Spleen (tissue), 11 donors: ENCODE measurements around the gene EIF4A2. TPM values are rescaled to one million over a fixed set of nuclear protein-coding genes. Genes with fewer than 3 reads are reported as not detected.
"Not testable (repeated sequence)": the region's sequence is repeated elsewhere in the genome, so short reads cannot be mapped to it uniquely, and the experiment has no call there.

ENCODE experiments used
- DNase-seq: peaks from one replicate; pipeline ENCODE4 v3.0.0-alpha.2; 2020
- H3K27ac ChIP-seq, 8 donors: fragments of 200-600 bp; sonication (generic) in 7 of 8; 1 replicate in 4 of 8; 2 replicates in 4 of 8; pipeline versions ENCODE4 v1.5.0 to v1.8.0; 2016 to 2021; ENCODE audit warnings: inconsistent platforms in 4 of 8, mild to moderate bottlenecking in 4 of 8, moderate library complexity in 1 of 8
- H3K27me3 ChIP-seq, 7 donors: fragments of 200-600 bp; sonication (generic) in 6 of 7; replicated peaks in 1 of 7; 1 replicate in 4 of 7; 2 replicates in 3 of 7; pipeline versions ENCODE4 v1.5.0 to v1.8.0; 2016 to 2021; ENCODE audit warnings: inconsistent platforms in 3 of 7, mild to moderate bottlenecking in 1 of 7
- H3K36me3 ChIP-seq, 6 donors: fragments of 200-600 bp; sonication (generic) in 5 of 6; 1 replicate in 4 of 6; 2 replicates in 2 of 6; pipeline versions ENCODE4 v1.5.0 to v1.8.0; 2016 to 2021; ENCODE audit warnings: inconsistent platforms in 2 of 6
- H3K4me1 ChIP-seq, 6 donors: fragments of 200-600 bp; sonication (generic) in 5 of 6; 1 replicate in 3 of 6; 2 replicates in 3 of 6; pipeline versions ENCODE4 v1.5.0 to v1.8.0; 2016 to 2021; ENCODE audit warnings: inconsistent platforms in 3 of 6
- H3K4me3 ChIP-seq, 8 donors: fragments of 200-600 bp; sonication (generic) in 7 of 8; 1 replicate in 4 of 8; 2 replicates in 4 of 8; pipeline versions ENCODE4 v1.5.0 to v1.8.0; 2016 to 2021; ENCODE audit warnings: inconsistent platforms in 4 of 8, mild to moderate bottlenecking in 4 of 8, moderate library complexity in 2 of 8
- H3K9me3 ChIP-seq, 8 donors: fragments of 200-600 bp; sonication (generic) in 7 of 8; 1 replicate in 4 of 8; 2 replicates in 4 of 8; pipeline versions ENCODE4 v1.5.0 to v1.8.0; 2016 to 2021; ENCODE audit warnings: inconsistent platforms in 4 of 8
- CTCF ChIP-seq, 11 experiments: fragments of 200-600 bp in 7 of 11; fragments of 450-650 bp in 4 of 11; sonication (generic) in 4 of 11; IDR thresholded peaks in 8 of 11; conservative IDR thresholded peaks in 3 of 11; 1 replicate in 7 of 11; 2 replicates in 4 of 11; pipeline versions ENCODE4 v1.4.0 to v1.8.0; 2016 to 2021; ENCODE audit warnings: antibody characterized with exemption in 11 of 11, inconsistent platforms in 4 of 11, mild to moderate bottlenecking in 1 of 11
- POLR2A ChIP-seq, 3 donors: fragments of 450-650 bp; IDR thresholded peaks; one replicate each; pipeline ENCODE4 v1.5.1; 2017; ENCODE audit warnings: antibody characterized with exemption in 3 of 3, mild to moderate bottlenecking in 1 of 3
- POLR2AphosphoS5 ChIP-seq, 3 donors: sonication (generic); formaldehyde crosslinking; IDR thresholded peaks; one replicate each; pipeline ENCODE4 v1.5.1; 2017; ENCODE audit warnings: antibody characterized with exemption in 3 of 3
- WGBS, 5 donors: extraction: QIAGEN DNeasy Blood & Tissue Kit in 3 of 5; methylation state at CpG; one replicate each; pipeline versions ENCODE4 v1.1.5 to v1.1.7; 2013 to 2018; 5-methylcytosine and 5-hydroxymethylcytosine counted together
- intact Hi-C: fragments of 100-400 bp; cut with DNase I; formaldehyde crosslinking; loops from one replicate; pipeline ENCODE4 v1.15.0; 2023; ENCODE audit warnings: low total_unique reads
- polyA plus RNA-seq, 3 donors: library from polyadenylated mRNA; stranded (reverse); fragments of 200-250 nt; gene quantifications; one replicate each; pipeline ENCODE4 v1.2.1, GENCODE V29; 2013
- total RNA-seq, 7 donors: library from RNA; depleted of rRNA in 3 of 7; stranded (reverse); fragments of >200 nt in 3 of 7; fragmentation: NEBNext Ultra II Directional in 4 of 7; extraction: Animal tissue kit (Norgen Biotek cat#: 25700) in 4 of 7; gene quantifications; one replicate each; pipeline versions ENCODE4 v1.1.0 to v1.2.1, GENCODE V29; 2016 to 2021
- donor health status: healthy with polysubstance abuse.
- donor health status: DM: no; HTN: no; CAD: no; lungs with moderate emphysema.
- donor health status: DM: no; HTN: no; CAD: no.
- donor health status: Bipolar disorder and iron deficiency.
- donor health status: healthy.
- donor health status: DM: no; HTN: no; CAD: no.
- donor health status: DM: yes; HTN: yes; CAD: no.

Gene EIF4A2
- total and polyA plus RNA-seq, 10 donors = 255 to 512 (median 357) TPM

GRCh38 chr3:186821429-186822387, 38.3 kb downstream of the EIF4A2 start:
- peaks cover 10 to 28% (median 19%) of the 10 kb centered on the region in 6 donors for H3K4me1 ChIP-seq
- intact Hi-C loops = loop anchor here (5.0 kb wide), 1 partner anchor 209 kb away; the partner anchor contains the start of gene AHSG
- H3K4me3 ChIP-seq = no peak overlapping the region
- H3K9me3 ChIP-seq = no peaks in the 10 kb centered on the region
- WGBS, 5 donors = 53 to 62% (median 57%) methylated on average over 11 of the region's 11 CpGs
- H3K27ac ChIP-seq = no peak overlapping the region
- no peak for TF ChIP-seq POLR2A (IDR thresholded peaks at IDR 0.05)
- TF ChIP-seq POLR2AphosphoS5 (IDR thresholded peaks at IDR 0.05) = no peak
- peak in 9 of 11 experiments; percentile 40 to 69 (median 61) for TF ChIP-seq CTCF (IDR thresholded peaks at IDR 0.05 in 8 of 11, conservative IDR thresholded peaks at IDR 0.05 in 3 of 11)
- peaks cover 0 to 37% (median 24%) of the 10 kb centered on the region in 7 donors for H3K27me3 ChIP-seq
- no peak for DNase-seq
- no peaks in the 10 kb centered on the region for H3K36me3 ChIP-seq

- DNase-seq, H3K27ac ChIP-seq, H3K4me3 ChIP-seq, H3K9me3 ChIP-seq, H3K36me3 ChIP-seq: not testable (repeated sequence)
- peaks cover 0 to 44% (median 25%) of the 10 kb centered on the region in 7 donors for H3K27me3 ChIP-seq
- H3K4me1 ChIP-seq = peaks cover 10 to 35% (median 21%) of the 10 kb centered on the region in 6 donors
- WGBS, 5 donors = 67 to 89% (median 81%) methylated on average over 1 of the region's 1 CpG
- intact Hi-C loops = loop anchor here (5.0 kb wide), 1 partner anchor 210 kb away; the partner anchor contains the start of gene AHSG
These were observed 39.0 kb downstream of the EIF4A2 start for GRCh38 chr3:186822388-186822759.

- no peak for TF ChIP-seq CTCF (IDR thresholded peaks at IDR 0.05 in 8 of 11, conservative IDR thresholded peaks at IDR 0.05 in 3 of 11)
- no peak for TF ChIP-seq POLR2A (IDR thresholded peaks at IDR 0.05)
- no peak for TF ChIP-seq POLR2AphosphoS5 (IDR thresholded peaks at IDR 0.05)
- DNase-seq = no peak
- intact Hi-C loops = loop anchor here (5.0 kb wide), 1 partner anchor 211 kb away; the partner anchor contains the start of gene AHSG
- WGBS, 5 donors = 80 to 93% (median 85%) methylated on average over 2 of the region's 2 CpGs
- H3K9me3 ChIP-seq = no peaks in the 10 kb centered on the region
- H3K27me3 ChIP-seq = peaks cover 0 to 52% (median 32%) of the 10 kb centered on the region in 7 donors
- no peaks in the 10 kb centered on the region for H3K36me3 ChIP-seq
- H3K4me3 ChIP-seq = no peak overlapping the region
- no peak overlapping the region for H3K27ac ChIP-seq
- peaks cover 14 to 45% (median 26%) of the 10 kb centered on the region in 6 donors for H3K4me1 ChIP-seq
These were observed 40.0 kb downstream of the EIF4A2 start for GRCh38 chr3:186823386-186823785.

GRCh38 chr3:186824430-186825139, 41.2 kb downstream of the EIF4A2 start:
- Histone ChIP-seq H3K27ac (no peak overlapping the region), H3K9me3 (no peaks in the 10 kb centered on the region), H3K36me3 (no peaks in the 10 kb centered on the region), H3K27me3 (peaks cover 3 to 64% (median 44%) of the 10 kb centered on the region in 7 donors), H3K4me1 (peaks cover 14 to 50% (median 26%) of the 10 kb centered on the region in 6 donors), H3K4me3 (no peak overlapping the region)
- WGBS, 5 donors = 40 to 66% (median 47%) methylated on average over 17 to 18 of the region's 18 CpGs
- no peak for DNase-seq
- TF ChIP-seq POLR2AphosphoS5 (IDR thresholded peaks at IDR 0.05) (no peak), CTCF (IDR thresholded peaks at IDR 0.05 in 8 of 11, conservative IDR thresholded peaks at IDR 0.05 in 3 of 11) (no peak), POLR2A (IDR thresholded peaks at IDR 0.05) (no peak)
- intact Hi-C loops = loop anchor here (5.0 kb wide), 1 partner anchor 212 kb away; the partner anchor contains the start of gene AHSG
